ENCODE data around the gene PALB2. TPM values are rescaled to one million over a fixed set of nuclear protein-coding genes. Genes with fewer than 3 reads are reported as not detected.
A peak's percentile ranks its signal among the peaks of the same experiment; 100 is the strongest.
"Not testable (repeated sequence)": the region's sequence is repeated elsewhere in the genome, so short reads cannot be mapped to it uniquely, and the experiment has no call there.

PALB2 gene
- total RNA-seq, 3 donors from 2014 or later: 22.1 to 27.3 (median 22.9) TPM

- Mint-ChIP-seq H3K4me1 (ENCODE audit: low read depth) (no peaks in the 10 kb centered on the region), H3K36me3 (ENCODE audit: insufficient read depth) (peaks cover 19% of the 10 kb centered on the region), H3K9me3 (no peaks in the 10 kb centered on the region), H3K4me3 (no peak overlapping the region), H3K27me3 (ENCODE audit: low read depth) (no peaks in the 10 kb centered on the region)
- no peak for DNase-seq
- no peak for ATAC-seq
Observed at GRCh38 chr16:23611936-23612335, 29.2 kb downstream of the PALB2 start.

DNA sequence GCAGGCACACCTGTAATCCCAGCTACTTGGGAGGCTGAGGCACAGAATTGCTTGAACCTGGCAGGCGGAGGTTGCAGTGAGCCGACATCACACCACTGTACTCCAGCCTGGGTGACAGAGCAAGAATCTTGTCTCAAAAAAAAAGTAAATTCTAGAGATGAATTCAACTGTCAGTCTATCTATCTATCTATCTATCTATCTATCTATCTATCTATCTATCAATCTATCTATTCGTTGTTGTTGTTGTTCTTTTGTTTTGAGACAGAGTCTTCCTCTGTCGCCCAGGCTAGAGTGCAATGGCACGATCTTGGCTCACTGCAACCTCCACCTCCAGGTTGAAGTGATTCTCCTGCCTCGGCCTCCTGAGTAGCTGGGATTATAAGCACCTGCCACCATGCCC is 30.2 kb downstream of the PALB2 start:
- not testable (repeated sequence) for ATAC-seq; H3K27me3 Mint-ChIP-seq (ENCODE audit: low read depth); H3K4me1 Mint-ChIP-seq (ENCODE audit: low read depth); DNase-seq; H3K4me3 Mint-ChIP-seq; H3K9me3 Mint-ChIP-seq
- peaks cover 14% of the 10 kb centered on the region for H3K36me3 Mint-ChIP-seq (ENCODE audit: insufficient read depth)

- Mint-ChIP-seq H3K4me1 (ENCODE audit: low read depth) (no peaks in the 10 kb centered on the region), H3K36me3 (ENCODE audit: insufficient read depth) (peaks cover 13% of the 10 kb centered on the region), H3K27me3 (ENCODE audit: low read depth) (no peaks in the 10 kb centered on the region), H3K4me3 (no peak overlapping the region), H3K9me3 (no peaks in the 10 kb centered on the region)
- DNase-seq: no peak
- no peak for ATAC-seq
Observed at GRCh38 chr16:23609929-23610328, 31.2 kb downstream of the PALB2 start.

- no peaks in the 10 kb centered on the region for H3K4me1 Mint-ChIP-seq (ENCODE audit: low read depth)
- no peak for ATAC-seq
- no peaks in the 10 kb centered on the region for H3K27me3 Mint-ChIP-seq (ENCODE audit: low read depth)
- H3K9me3 Mint-ChIP-seq: no peaks in the 10 kb centered on the region
- DNase-seq: no peak
- peaks cover 14% of the 10 kb centered on the region for H3K36me3 Mint-ChIP-seq (ENCODE audit: insufficient read depth)
- H3K4me3 Mint-ChIP-seq: no peak overlapping the region
Observed at GRCh38 chr16:23608194-23608593, 32.9 kb downstream of the PALB2 start.

- no peak for DNase-seq
- H3K9me3 Mint-ChIP-seq: no peaks in the 10 kb centered on the region
- H3K27me3 Mint-ChIP-seq (ENCODE audit: low read depth): no peaks in the 10 kb centered on the region
- H3K4me3 Mint-ChIP-seq: no peak overlapping the region
- no peaks in the 10 kb centered on the region for H3K4me1 Mint-ChIP-seq (ENCODE audit: low read depth)
- ATAC-seq: no peak
- H3K36me3 Mint-ChIP-seq (ENCODE audit: insufficient read depth): peaks cover 15% of the 10 kb centered on the region
Observed at GRCh38 chr16:23607726-23608125, 33.4 kb downstream of the PALB2 start.

DNA sequence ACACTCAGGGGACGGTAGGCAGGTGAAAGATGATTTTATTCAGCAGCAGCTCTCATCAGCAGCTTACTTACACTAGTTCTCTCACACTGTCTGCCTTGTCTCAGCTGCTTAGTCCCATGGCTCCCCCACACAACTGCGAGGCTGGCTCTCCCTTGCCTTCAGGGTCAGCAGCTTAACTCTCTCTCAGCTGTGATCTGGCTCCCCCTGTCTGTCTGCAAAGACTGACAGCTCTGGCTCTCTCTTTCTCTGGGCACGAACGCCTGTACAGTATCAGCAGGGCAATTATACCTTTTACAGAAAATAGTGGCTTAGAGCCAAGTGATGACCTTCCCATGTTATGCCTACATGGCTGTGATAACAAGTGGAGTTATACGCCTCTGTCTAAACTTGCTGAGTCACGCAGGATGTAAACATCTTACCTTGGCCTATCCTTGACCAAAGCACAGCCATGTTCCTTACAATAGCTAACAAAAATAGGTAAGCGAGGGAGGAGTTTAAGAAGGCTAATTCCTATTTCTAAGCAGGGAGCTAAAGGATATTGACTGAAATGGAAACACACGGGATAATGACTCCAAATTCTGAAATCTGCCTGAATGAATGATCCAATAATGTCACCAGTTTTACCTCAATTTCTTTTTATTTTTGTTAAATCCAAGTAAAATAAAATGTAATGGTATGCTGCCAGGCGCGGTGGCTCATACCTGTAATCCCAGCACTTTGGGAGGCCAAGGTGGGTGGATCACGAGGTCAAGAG is 43.9 kb downstream of the PALB2 start:
- Mint-ChIP-seq H3K4me3 (peak overlapping the region; percentile 27), H3K36me3 (ENCODE audit: insufficient read depth) (peaks cover 5% of the 10 kb centered on the region), H3K4me1 (ENCODE audit: low read depth) (peaks cover 19% of the 10 kb centered on the region), H3K9me3 (no peaks in the 10 kb centered on the region), H3K27me3 (ENCODE audit: low read depth) (no peaks in the 10 kb centered on the region)
- peak; percentile 6 for DNase-seq
- no peak for ATAC-seq

DNA sequence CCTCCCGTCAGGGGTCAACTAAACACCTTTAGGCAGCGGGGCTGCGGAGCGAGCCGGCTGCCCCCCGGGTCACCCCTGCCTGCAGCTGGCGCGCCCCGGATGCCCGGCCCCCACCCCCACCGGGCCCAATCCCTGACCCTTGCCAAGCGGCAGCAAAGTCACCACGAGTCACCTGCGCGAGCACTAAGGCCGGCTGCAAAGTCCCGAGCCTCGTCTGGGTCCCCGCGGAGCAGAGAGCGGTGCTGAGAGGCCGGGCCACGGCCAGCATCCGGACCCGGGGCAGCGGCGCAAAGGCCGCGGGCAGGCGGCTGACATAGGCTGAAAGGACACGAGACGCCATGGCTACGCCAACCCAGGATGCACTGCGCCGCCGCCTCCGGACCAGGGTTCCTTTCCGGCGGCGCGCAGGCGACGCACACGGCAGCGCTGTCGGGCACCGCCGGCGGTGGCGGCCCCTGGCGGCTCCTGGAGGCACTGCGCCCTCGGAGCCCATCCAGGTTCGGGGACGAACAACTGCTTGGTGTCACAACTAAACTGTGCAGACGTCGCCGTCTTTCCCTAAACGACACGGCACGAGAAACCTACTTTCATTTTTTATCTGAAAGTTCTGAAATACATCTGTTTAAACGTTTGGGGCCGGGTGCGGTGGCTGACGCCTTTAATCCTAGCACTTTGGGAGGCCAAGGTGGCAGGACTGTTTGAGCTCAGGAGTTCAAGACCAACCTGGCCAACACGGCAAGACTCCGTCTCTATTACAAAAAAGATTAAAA is 45.0 kb downstream of the PALB2 start, which contains the start of gene NDUFAB1:
Gene NDUFAB1 (minus strand): TSS at position 366 of the 770 bp plus-strand sequence. CDS start 26 bp downstream, at position 340.
- Mint-ChIP-seq H3K36me3 (ENCODE audit: insufficient read depth) (peaks cover 8% of the 10 kb centered on the region), H3K4me1 (ENCODE audit: low read depth) (peaks cover 24% of the 10 kb centered on the region), H3K9me3 (no peaks in the 10 kb centered on the region), H3K4me3 (peak within 1 kb of the TSS; percentile 87), H3K27me3 (ENCODE audit: low read depth) (no peaks in the 10 kb centered on the region)
- DNase-seq (peak; percentile 88), ATAC-seq (peak; percentile 98)

GRCh38 chr16:23595246-23595950 is 45.7 kb downstream of the PALB2 start:
- H3K4me3 Mint-ChIP-seq: peak overlapping the region; percentile 87
- DNase-seq: no peak

GRCh38 chr16:23594186-23594585 is 46.9 kb downstream of the PALB2 start:
- Mint-ChIP-seq H3K36me3 (ENCODE audit: insufficient read depth) (peaks cover 11% of the 10 kb centered on the region), H3K9me3 (no peaks in the 10 kb centered on the region), H3K4me1 (ENCODE audit: low read depth) (peaks cover 27% of the 10 kb centered on the region), H3K4me3 (no peak overlapping the region), H3K27me3 (ENCODE audit: low read depth) (no peaks in the 10 kb centered on the region)
- DNase-seq (no peak), ATAC-seq (no peak)

More at GRCh38 chr16:23595246-23595950, 45.7 kb downstream of the PALB2 start:
- Mint-ChIP-seq H3K36me3 (ENCODE audit: insufficient read depth) (peaks cover 9% of the 10 kb centered on the region), H3K27me3 (ENCODE audit: low read depth) (no peaks in the 10 kb centered on the region), H3K4me1 (ENCODE audit: low read depth) (peaks cover 27% of the 10 kb centered on the region), H3K9me3 (no peaks in the 10 kb centered on the region)
- ATAC-seq: peak; percentile 8 to 17

DNA sequence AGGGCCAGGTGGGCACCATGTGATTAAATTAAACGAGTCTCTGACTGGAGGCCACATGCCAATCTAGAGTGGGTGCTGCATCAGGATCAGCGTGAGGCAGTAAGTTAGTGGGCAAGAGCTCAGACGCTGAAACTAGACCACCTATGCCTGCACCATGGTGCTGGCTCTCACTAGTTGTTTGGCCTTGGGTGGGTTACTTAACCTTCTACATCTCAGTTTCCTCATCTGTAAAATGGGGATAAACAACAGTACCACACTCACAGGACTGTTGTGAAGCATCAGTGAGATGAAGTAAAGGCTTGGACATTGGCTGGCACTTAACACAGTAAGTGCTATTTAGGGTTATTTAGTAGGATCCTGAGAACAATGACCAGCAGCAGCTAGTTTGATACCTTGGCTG is 50.9 kb downstream of the PALB2 start:
- Mint-ChIP-seq H3K9me3 (no peaks in the 10 kb centered on the region), H3K4me3 (no peak overlapping the region), H3K27me3 (ENCODE audit: low read depth) (no peaks in the 10 kb centered on the region), H3K36me3 (ENCODE audit: insufficient read depth) (peaks cover 11% of the 10 kb centered on the region), H3K4me1 (ENCODE audit: low read depth) (peaks cover 16% of the 10 kb centered on the region)
- no peak for ATAC-seq
- DNase-seq: no peak

- Mint-ChIP-seq H3K4me3 (no peak overlapping the region), H3K36me3 (ENCODE audit: insufficient read depth) (peaks cover 17% of the 10 kb centered on the region), H3K27me3 (ENCODE audit: low read depth) (no peaks in the 10 kb centered on the region), H3K9me3 (no peaks in the 10 kb centered on the region), H3K4me1 (ENCODE audit: low read depth) (peaks cover 11% of the 10 kb centered on the region)
- ATAC-seq (no peak), DNase-seq (no peak)
Observed at GRCh38 chr16:23587726-23588125, 53.4 kb downstream of the PALB2 start.

DNA sequence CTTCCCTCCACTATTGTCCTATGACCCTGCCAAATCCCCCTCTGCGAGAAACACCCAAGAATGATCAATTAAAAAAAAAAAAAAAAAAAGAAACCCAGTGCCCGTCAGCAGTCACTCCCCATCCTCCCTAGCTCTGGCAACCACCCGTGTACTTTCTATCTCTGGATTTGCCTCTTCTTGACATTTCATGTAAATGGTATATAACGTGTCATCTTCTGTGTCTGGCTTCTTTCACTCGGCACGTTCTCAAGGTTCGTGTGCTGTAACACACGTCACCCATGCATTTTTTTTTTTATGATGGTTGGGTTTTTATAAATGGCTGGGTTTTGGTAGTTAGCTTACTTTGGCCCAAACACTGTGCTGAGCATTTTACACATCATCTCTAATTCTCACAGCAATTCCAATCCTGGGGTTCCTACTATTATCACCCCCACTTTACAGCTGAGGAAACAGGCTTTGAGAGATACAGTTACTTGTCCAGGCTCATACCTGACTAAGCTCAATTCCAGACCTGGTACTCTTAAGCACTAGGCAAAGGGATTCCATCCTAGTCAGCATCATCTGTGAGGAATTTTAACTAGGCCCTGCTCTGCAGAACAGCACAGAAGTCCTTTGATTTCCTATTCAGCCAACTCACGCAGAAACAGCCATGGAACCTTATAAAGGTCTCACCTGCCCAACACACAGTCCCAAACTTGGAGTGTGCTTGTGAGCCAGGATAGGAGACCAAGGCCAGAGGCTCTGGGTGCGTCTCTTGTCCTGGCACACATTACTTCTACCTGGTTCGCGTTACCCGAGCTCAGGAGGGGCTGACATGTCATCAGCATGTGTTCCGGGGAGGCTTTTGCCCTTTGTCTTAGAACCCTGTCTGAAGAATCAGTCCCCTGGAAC is 56.7 kb downstream of the PALB2 start:
- Mint-ChIP-seq H3K36me3 (ENCODE audit: insufficient read depth) (peaks cover 9% of the 10 kb centered on the region), H3K9me3 (no peaks in the 10 kb centered on the region), H3K27me3 (ENCODE audit: low read depth) (no peaks in the 10 kb centered on the region), H3K4me1 (ENCODE audit: low read depth) (no peaks in the 10 kb centered on the region), H3K4me3 (peak overlapping the region; percentile 7)
- no peak for ATAC-seq
- no peak for DNase-seq

GRCh38 chr16:23583271-23583670 is 57.8 kb downstream of the PALB2 start:
- not testable (repeated sequence) for H3K27me3 Mint-ChIP-seq (ENCODE audit: low read depth); H3K9me3 Mint-ChIP-seq; H3K4me1 Mint-ChIP-seq (ENCODE audit: low read depth); H3K4me3 Mint-ChIP-seq; H3K36me3 Mint-ChIP-seq (ENCODE audit: insufficient read depth); DNase-seq; ATAC-seq
